Smooth muscle cell (in vitro differentiated cells): ENCODE measurements around the gene DDX27. TPM values are rescaled to one million over a fixed set of nuclear protein-coding genes. Genes with fewer than 3 reads are reported as not detected.

Experiments used
- DNase-seq: peaks from one replicate; lab custom pipeline; 2025; ENCODE audit not compliant: unreplicated experiment; lab: John Stamatoyannopoulos, UW
- H2AFZ ChIP-seq: fragments of 200-600 bp; sonication (generic); 2 replicates; pipeline ENCODE4 v1.6.0; 2016; ENCODE audit warnings: antibody characterized with exemption, low read depth, mild to moderate bottlenecking
- H3F3A ChIP-seq: fragments of 200-600 bp; sonication (generic); 2 replicates; pipeline ENCODE4 v1.6.0; 2017; ENCODE audit warnings: antibody characterized with exemption, low read depth
- H3K27ac ChIP-seq: fragments of 200-600 bp; sonication (generic); 2 replicates; pipeline ENCODE4 v1.5.1; 2016; ENCODE audit warnings: low read depth, mild to moderate bottlenecking
- H3K27me3 ChIP-seq: fragments of 200-600 bp; sonication (generic); 2 replicates; pipeline ENCODE4 v1.6.1; 2016; ENCODE audit warnings: low read depth, mild to moderate bottlenecking
- H3K36me3 ChIP-seq: fragments of 200-600 bp; sonication (generic); 2 replicates; pipeline ENCODE4 v1.5.1; 2016; ENCODE audit warnings: low read depth
- H3K4me1 ChIP-seq: fragments of 200-600 bp; sonication (generic); 2 replicates; pipeline ENCODE4 v1.5.1; 2016; ENCODE audit warnings: low read depth
- H3K4me2 ChIP-seq: fragments of 200-600 bp; sonication (generic); 2 replicates; pipeline ENCODE4 v1.6.0; 2016; ENCODE audit warnings: mild to moderate bottlenecking
- H3K4me3 ChIP-seq: fragments of 200-600 bp; sonication (generic); 2 replicates; pipeline ENCODE4 v1.5.1; 2016; ENCODE audit warnings: mild to moderate bottlenecking
- H3K79me2 ChIP-seq: fragments of 200-600 bp; sonication (generic); 2 replicates; pipeline ENCODE4 v1.6.0; 2016; ENCODE audit warnings: low read depth, mild to moderate bottlenecking
- H3K9ac ChIP-seq: fragments of 200-600 bp; sonication (generic); 2 replicates; pipeline ENCODE4 v1.6.0; 2016; ENCODE audit warnings: low read depth
- H3K9me3 ChIP-seq: fragments of 200-600 bp; sonication (generic); replicated peaks from 2 replicates; pipeline ENCODE4 v1.5.1; 2016; ENCODE audit warnings: low read depth
- H4K20me1 ChIP-seq: fragments of 200-600 bp; sonication (generic); 2 replicates; pipeline ENCODE4 v1.6.0; 2016; ENCODE audit warnings: low read depth
- WGBS: methylation state at CpG from one replicate; pipeline ENCODE4 v1.1.7; 2016; ENCODE audit warnings: low lambda C conversion rate; 5-methylcytosine and 5-hydroxymethylcytosine counted together
- polyA plus RNA-seq: library from polyadenylated mRNA; unstranded; fragments of >200 nt; fragmentation: Nextera tagmentation; extraction: Ambion mirVana; gene quantifications from 2 replicates; pipeline ENCODE4 v1.2.1, GENCODE V29; 2016
- total RNA-seq: library from RNA; depleted of rRNA; stranded (reverse); fragments of >200 nt; gene quantifications from 2 replicates; pipeline ENCODE4 v1.2.3, GENCODE V29; 2014
- TF ChIP-seq, protein P1 (sequence below): fragments of 200-600 bp; sonication (generic); IDR thresholded peaks from 2 replicates; pipeline ENCODE4 v1.5.1; 2017; ENCODE audit warnings: borderline replicate concordance, mild to moderate bottlenecking, antibody characterized with exemption; ENCODE audit not compliant: insufficient read depth, poor library complexity, severe bottlenecking

The DDX27 gene
- total and polyA plus RNA-seq, 2 experiments from 2014 or later: 19.6 to 28.3 TPM

DNA sequence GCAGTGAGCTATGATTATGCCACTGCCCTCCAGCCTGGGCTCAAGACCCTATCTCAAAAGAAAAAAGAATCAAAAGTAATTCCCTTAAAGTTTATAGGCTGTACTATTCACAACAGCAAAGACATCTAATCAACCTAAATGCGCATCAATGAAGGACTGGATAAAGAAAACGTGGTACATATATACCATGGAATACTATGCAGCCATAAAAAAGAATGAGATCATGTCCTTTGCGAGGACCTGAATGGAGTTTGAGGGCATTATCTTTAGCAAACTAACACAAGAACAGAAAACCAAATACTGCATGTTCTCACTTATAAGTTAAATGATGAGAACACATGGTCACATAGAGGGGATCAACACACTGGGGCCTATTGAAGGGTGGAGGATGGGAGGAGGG lies 42.0 kb downstream of the DDX27 start:
- no peak overlapping the region for H3K4me2 ChIP-seq
- H3K4me3 ChIP-seq: no peak overlapping the region
- no peaks in the 10 kb centered on the region for H3K9me3 ChIP-seq
- H3K27ac ChIP-seq: no peak overlapping the region
- no peak overlapping the region for H2AFZ ChIP-seq
- H4K20me1 ChIP-seq: peaks cover 34% of the 10 kb centered on the region
- WGBS: 98% methylated on average over 3 of the region's 3 CpGs
- no peak overlapping the region for H3K9ac ChIP-seq
- no peaks in the 10 kb centered on the region for H3F3A ChIP-seq
- no peak for DNase-seq
- peaks cover 21% of the 10 kb centered on the region for H3K79me2 ChIP-seq
- H3K36me3 ChIP-seq: peaks cover 45% of the 10 kb centered on the region
- TF ChIP-seq, protein P1, sequence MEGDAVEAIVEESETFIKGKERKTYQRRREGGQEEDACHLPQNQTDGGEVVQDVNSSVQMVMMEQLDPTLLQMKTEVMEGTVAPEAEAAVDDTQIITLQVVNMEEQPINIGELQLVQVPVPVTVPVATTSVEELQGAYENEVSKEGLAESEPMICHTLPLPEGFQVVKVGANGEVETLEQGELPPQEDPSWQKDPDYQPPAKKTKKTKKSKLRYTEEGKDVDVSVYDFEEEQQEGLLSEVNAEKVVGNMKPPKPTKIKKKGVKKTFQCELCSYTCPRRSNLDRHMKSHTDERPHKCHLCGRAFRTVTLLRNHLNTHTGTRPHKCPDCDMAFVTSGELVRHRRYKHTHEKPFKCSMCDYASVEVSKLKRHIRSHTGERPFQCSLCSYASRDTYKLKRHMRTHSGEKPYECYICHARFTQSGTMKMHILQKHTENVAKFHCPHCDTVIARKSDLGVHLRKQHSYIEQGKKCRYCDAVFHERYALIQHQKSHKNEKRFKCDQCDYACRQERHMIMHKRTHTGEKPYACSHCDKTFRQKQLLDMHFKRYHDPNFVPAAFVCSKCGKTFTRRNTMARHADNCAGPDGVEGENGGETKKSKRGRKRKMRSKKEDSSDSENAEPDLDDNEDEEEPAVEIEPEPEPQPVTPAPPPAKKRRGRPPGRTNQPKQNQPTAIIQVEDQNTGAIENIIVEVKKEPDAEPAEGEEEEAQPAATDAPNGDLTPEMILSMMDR: no peak
- H3K4me1 ChIP-seq: no peaks in the 10 kb centered on the region
- H3K27me3 ChIP-seq: no peaks in the 10 kb centered on the region

DNA sequence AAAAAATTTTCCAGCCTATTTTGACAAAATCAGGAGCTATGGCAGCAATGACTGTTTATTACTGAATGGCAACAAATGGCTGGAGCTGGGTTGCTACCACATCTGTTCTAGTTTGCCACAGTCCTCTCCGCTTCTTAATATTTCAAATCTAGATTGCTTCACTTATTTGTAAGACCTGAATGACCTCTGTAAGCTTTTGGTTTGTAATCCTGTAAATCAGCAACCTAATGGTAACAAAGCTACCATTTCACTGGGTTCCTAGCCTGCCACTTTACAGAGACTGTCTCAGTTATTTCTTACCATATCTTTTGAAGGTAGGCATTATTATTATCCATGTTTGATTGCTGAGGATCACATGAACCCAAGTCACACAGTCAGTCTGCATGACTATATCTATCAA lies 43.2 kb downstream of the DDX27 start:
- H3K36me3 ChIP-seq: peaks cover 35% of the 10 kb centered on the region
- no peak for DNase-seq
- H4K20me1 ChIP-seq: peaks cover 46% of the 10 kb centered on the region
- no peaks in the 10 kb centered on the region for H3K9me3 ChIP-seq
- 100% methylated on average over 1 of the region's 1 CpG for WGBS
- H2AFZ ChIP-seq: no peak overlapping the region
- peaks cover 34% of the 10 kb centered on the region for H3K79me2 ChIP-seq
- no peak overlapping the region for H3K9ac ChIP-seq
- no peak overlapping the region for H3K4me2 ChIP-seq
- TF ChIP-seq, protein P1: no peak
- H3F3A ChIP-seq: no peaks in the 10 kb centered on the region
- no peaks in the 10 kb centered on the region for H3K27me3 ChIP-seq
- no peak overlapping the region for H3K27ac ChIP-seq
- H3K4me3 ChIP-seq: no peak overlapping the region
- no peaks in the 10 kb centered on the region for H3K4me1 ChIP-seq

- no peak overlapping the region for H3K4me3 ChIP-seq
- no peaks in the 10 kb centered on the region for H3K4me1 ChIP-seq
- H3K36me3 ChIP-seq: peaks cover 26% of the 10 kb centered on the region
- H3F3A ChIP-seq: no peaks in the 10 kb centered on the region
- TF ChIP-seq, protein P1: no peak
- peaks cover 75% of the 10 kb centered on the region for H4K20me1 ChIP-seq
- H3K9ac ChIP-seq: no peak overlapping the region
- H3K9me3 ChIP-seq: no peaks in the 10 kb centered on the region
- H2AFZ ChIP-seq: no peak overlapping the region
- H3K79me2 ChIP-seq: peaks cover 81% of the 10 kb centered on the region
- no peak overlapping the region for H3K4me2 ChIP-seq
- no peak overlapping the region for H3K27ac ChIP-seq
- 94% methylated on average over 4 of the region's 4 CpGs for WGBS
- H3K27me3 ChIP-seq: no peaks in the 10 kb centered on the region
- no peak for DNase-seq
These were observed 48.1 kb downstream of the DDX27 start for GRCh38 chr20:49267327-49267726.

DNA sequence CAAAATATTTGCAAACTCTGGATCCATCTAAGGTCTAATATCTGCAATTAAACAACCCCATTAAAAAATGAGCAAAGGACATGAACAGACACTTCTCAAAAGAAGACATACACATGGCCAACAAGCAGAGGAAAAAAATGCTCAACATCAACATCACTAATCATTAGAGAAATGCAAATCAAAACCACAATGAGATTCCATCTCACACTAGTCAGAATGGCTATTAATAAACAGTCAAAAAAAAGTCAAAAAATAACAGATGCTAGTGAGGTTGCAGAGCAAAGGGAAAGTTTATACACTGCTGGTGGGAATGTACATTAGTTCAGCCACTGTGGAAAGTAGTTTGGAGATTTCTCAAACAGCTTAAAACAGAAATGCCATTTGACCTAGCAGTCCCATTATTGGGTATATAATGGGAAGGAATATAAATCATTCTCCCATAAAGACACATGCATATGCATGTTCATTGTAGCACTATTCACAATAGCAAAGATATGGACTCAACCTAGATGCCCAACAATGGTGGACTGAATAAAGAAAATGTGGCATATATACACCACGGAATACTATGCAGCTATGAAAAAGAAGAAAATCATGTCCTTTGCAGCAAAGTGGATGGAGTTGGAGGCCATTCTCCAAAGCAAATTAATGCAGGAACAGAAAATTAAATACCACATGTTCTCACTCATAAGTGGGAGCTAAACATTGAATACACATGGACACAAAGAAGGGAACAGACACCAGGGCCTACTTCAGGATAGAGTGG lies 49.6 kb downstream of the DDX27 start:
- H3K4me1 ChIP-seq: no peaks in the 10 kb centered on the region
- peaks cover 96% of the 10 kb centered on the region for H3K79me2 ChIP-seq
- H3K36me3 ChIP-seq: peaks cover 21% of the 10 kb centered on the region
- no peak overlapping the region for H3K4me3 ChIP-seq
- peak overlapping the region; percentile 66 for H3K4me2 ChIP-seq
- H3F3A ChIP-seq: no peaks in the 10 kb centered on the region
- H3K27ac ChIP-seq: no peak overlapping the region
- no peaks in the 10 kb centered on the region for H3K27me3 ChIP-seq
- H3K9me3 ChIP-seq: no peaks in the 10 kb centered on the region
- TF ChIP-seq, protein P1: no peak
- H3K9ac ChIP-seq: no peak overlapping the region
- DNase-seq: no peak
- no peak overlapping the region for H2AFZ ChIP-seq
- peaks cover 78% of the 10 kb centered on the region for H4K20me1 ChIP-seq
- WGBS: 100% methylated on average over 1 of the region's 1 CpG
